AG04449 (cell line): ENCODE measurements around the gene GOLGA6L6.
"Not testable (repeated sequence)": the region's sequence is repeated elsewhere in the genome, so short reads cannot be mapped to it uniquely, and the experiment has no call there.

Source experiments
- CTCF ChIA-PET: fragments of 350-600 bp; formaldehyde crosslinking; extraction: SDS; loops from one replicate; lab custom pipeline; 2021; ENCODE audit warnings: antibody characterized with exemption; lab: Yijun Ruan, JAX
- POLR2A ChIA-PET: fragments of 400-600, 350-600 bp; formaldehyde crosslinking; extraction: SDS; loops from one replicate; lab custom pipeline; 2020; ENCODE audit warnings: antibody characterized with exemption, inconsistent platforms; lab: Yijun Ruan, JAX
- DNase-seq: peaks from one replicate; pipeline ENCODE4 v3.0.0-alpha.2; 2010; ENCODE audit warnings: low read depth, low spot score
- H3K4me3 ChIP-seq: 2 replicates; pipeline ENCODE4 v1.5.1; 2011; ENCODE audit warnings: low read depth, mild to moderate bottlenecking, control low read depth, low read length

The GOLGA6L6 gene

DNA sequence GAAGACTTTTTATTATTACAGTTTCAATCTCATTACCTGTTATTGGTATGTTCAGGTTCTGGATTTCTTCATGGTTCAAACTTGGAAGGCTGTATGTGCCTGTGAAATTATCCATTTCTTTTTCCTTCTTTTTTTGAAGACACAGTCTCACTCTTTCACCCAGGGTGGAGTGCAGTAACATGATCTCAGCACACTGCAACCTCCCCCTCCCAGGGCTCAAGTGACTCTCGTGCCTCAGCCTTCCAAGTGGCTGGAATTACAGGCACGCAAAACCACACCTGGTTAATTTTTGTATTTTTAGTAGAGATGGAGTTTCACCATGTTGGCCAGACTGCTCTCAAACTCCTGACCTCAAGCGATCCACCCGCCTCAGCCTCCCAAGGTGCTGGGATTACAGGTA, 52.3 kb downstream of the GOLGA6L6 start:
- H3K4me3 ChIP-seq, POLR2A ChIA-PET, DNase-seq, CTCF ChIA-PET: not testable (repeated sequence)
